Breast epithelium (tissue), 3 donors: Measurements from ENCODE around the gene TNKS1BP1.

Source experiments
- POLR2A ChIP-seq: fragments of 450-650 bp; IDR thresholded peaks from one replicate; pipeline ENCODE4 v1.6.1; 2016; ENCODE audit warnings: antibody characterized with exemption, mild to moderate bottlenecking, moderate library complexity
- POLR2AphosphoS5 ChIP-seq, 3 donors: sonication (generic); formaldehyde crosslinking; IDR thresholded peaks; one replicate each; pipeline ENCODE4 v1.6.1; 2017; ENCODE audit warnings: antibody characterized with exemption in 3 of 3
- TF ChIP-seq, protein P1 (sequence below), 3 donors: fragments of 450-650 bp; IDR thresholded peaks; one replicate each; pipeline ENCODE4 v1.5.1; 2016 to 2017; ENCODE audit warnings: antibody characterized with exemption in 3 of 3, mild to moderate bottlenecking in 3 of 3, moderate library complexity in 3 of 3

DNA sequence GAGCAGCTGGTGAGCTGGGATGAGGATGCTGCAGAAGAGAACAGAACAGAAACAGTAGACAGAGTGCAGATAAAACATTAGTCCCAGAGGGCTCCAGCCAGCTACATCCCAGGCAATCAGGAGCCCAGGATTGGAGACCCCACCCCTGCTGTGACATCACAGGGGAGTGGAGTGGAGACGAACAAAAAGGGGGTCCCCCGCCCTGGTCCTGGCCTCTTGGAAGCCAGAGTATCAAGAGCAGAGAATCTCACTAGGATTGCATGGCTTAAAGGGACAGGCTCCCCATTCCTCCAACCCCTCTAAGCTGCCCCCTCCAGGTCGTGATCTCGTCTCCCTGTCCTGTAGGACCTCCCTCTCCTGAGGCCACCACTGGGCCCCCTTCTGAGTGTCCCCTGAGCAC lies 13.4 kb upstream of the TNKS1BP1 start, which contains the start of gene P2RX3:
- TF ChIP-seq, protein P1, sequence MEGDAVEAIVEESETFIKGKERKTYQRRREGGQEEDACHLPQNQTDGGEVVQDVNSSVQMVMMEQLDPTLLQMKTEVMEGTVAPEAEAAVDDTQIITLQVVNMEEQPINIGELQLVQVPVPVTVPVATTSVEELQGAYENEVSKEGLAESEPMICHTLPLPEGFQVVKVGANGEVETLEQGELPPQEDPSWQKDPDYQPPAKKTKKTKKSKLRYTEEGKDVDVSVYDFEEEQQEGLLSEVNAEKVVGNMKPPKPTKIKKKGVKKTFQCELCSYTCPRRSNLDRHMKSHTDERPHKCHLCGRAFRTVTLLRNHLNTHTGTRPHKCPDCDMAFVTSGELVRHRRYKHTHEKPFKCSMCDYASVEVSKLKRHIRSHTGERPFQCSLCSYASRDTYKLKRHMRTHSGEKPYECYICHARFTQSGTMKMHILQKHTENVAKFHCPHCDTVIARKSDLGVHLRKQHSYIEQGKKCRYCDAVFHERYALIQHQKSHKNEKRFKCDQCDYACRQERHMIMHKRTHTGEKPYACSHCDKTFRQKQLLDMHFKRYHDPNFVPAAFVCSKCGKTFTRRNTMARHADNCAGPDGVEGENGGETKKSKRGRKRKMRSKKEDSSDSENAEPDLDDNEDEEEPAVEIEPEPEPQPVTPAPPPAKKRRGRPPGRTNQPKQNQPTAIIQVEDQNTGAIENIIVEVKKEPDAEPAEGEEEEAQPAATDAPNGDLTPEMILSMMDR (IDR thresholded peaks at IDR 0.05), result no peak
- TF ChIP-seq POLR2A, result no peak
- TF ChIP-seq POLR2AphosphoS5 (IDR thresholded peaks at IDR 0.05), result no peak
